Mesendoderm (in vitro differentiated cells): Measurements from ENCODE around the gene DENND2C.
"Not testable (repeated sequence)": the region's sequence is repeated elsewhere in the genome, so short reads cannot be mapped to it uniquely, and the experiment has no call there.

Experiments
- DNase-seq: peaks from one replicate; pipeline ENCODE4 v3.0.0; 2013
- H2AK5ac ChIP-seq: 2 replicates; pipeline ENCODE4 v1.6.1; 2013; ENCODE audit warnings: low read length, inconsistent platforms
- H2BK120ac ChIP-seq: 2 replicates; pipeline ENCODE4 v1.6.1; 2013; ENCODE audit warnings: low read depth, mild to moderate bottlenecking, low read length, moderate library complexity, mixed read lengths
- H2BK15ac ChIP-seq: replicated peaks from 2 replicates; pipeline ENCODE4 v1.6.1; 2013; ENCODE audit warnings: low read depth, mild to moderate bottlenecking, moderate library complexity
- H2BK5ac ChIP-seq: 2 replicates; pipeline ENCODE4 v1.6.1; 2013; ENCODE audit warnings: low read length, inconsistent platforms
- H3K18ac ChIP-seq: 2 replicates; pipeline ENCODE4 v1.6.1; 2013; ENCODE audit warnings: mild to moderate bottlenecking, low read length, mixed read lengths
- H3K23ac ChIP-seq: one replicate; pipeline ENCODE4 v1.6.1; 2013; ENCODE audit warnings: low read length
- H3K27ac ChIP-seq: 2 replicates; pipeline ENCODE4 v1.5.1; 2013; ENCODE audit warnings: low read depth, mild to moderate bottlenecking, inconsistent platforms, low read length, moderate library complexity
- H3K27me3 ChIP-seq: 2 replicates; pipeline ENCODE4 v1.6.1; 2013; ENCODE audit warnings: low read length, control low read depth, mild to moderate bottlenecking, inconsistent platforms; ENCODE audit not compliant: insufficient read depth, poor library complexity
- H3K36me3 ChIP-seq: 2 replicates; pipeline ENCODE4 v1.6.1; 2013; ENCODE audit warnings: low read length, inconsistent platforms; ENCODE audit not compliant: control insufficient read depth, insufficient read depth
- H3K4ac ChIP-seq: one replicate; pipeline ENCODE4 v1.6.1; 2013; ENCODE audit warnings: low read depth, mild to moderate bottlenecking, low read length, moderate library complexity
- H3K4me1 ChIP-seq: 2 replicates; pipeline ENCODE4 v1.6.1; 2013; ENCODE audit warnings: low read depth, low read length, inconsistent platforms; ENCODE audit not compliant: control insufficient read depth
- H3K4me2 ChIP-seq: 2 replicates; pipeline ENCODE4 v1.6.1; 2013; ENCODE audit warnings: low read length
- H3K4me3 ChIP-seq: 2 replicates; pipeline ENCODE4 v1.5.1; 2013; ENCODE audit warnings: mild to moderate bottlenecking, low read length
- H3K56ac ChIP-seq: one replicate; pipeline ENCODE4 v1.6.1; 2013; ENCODE audit warnings: low read length
- H3K79me1 ChIP-seq: 2 replicates; pipeline ENCODE4 v1.6.1; 2013; ENCODE audit warnings: low read length, inconsistent platforms
- H3K79me2 ChIP-seq: 2 replicates; pipeline ENCODE4 v1.6.1; 2013; ENCODE audit warnings: mild to moderate bottlenecking, low read length; ENCODE audit not compliant: control insufficient read depth, insufficient read depth
- H3K9ac ChIP-seq: 2 replicates; pipeline ENCODE4 v1.6.1; 2013; ENCODE audit warnings: low read length, inconsistent platforms
- H4K5ac ChIP-seq: one replicate; pipeline ENCODE4 v1.6.1; 2013; ENCODE audit warnings: low read length
- H4K8ac ChIP-seq: one replicate; pipeline ENCODE4 v1.6.1; 2013; ENCODE audit warnings: low read depth, mild to moderate bottlenecking, control low read depth, low read length, moderate library complexity
- WGBS: extraction: QIAGEN DNeasy Blood & Tissue Kit; methylation state at CpG from one replicate; pipeline ENCODE4 v1.1.7; 2013; ENCODE audit warnings: low lambda C conversion rate, missing lambda C conversion rate; ENCODE audit not compliant: insufficient coverage; ENCODE audit errors: extremely low coverage; 5-methylcytosine and 5-hydroxymethylcytosine counted together

The DENND2C gene

DNA sequence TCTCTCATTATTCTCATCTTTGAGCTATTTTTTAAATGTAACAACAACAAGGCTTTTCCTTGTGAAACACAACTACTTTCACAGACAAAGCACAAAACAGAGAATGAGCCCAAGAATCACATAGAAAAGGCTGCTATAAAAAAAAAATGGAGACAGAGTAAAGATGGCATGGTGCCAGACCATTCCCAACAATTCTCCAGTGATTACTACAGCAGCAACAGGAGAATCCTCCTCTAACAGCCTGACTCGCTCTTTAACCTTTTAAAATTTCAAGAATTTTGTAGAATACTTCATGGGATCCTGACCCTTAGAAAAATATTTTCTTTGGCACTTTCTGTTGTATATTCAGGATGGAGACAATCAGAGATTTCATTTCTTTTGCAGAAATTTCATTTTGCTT is 84.6 kb downstream of the DENND2C start:
- no peaks in the 10 kb centered on the region for H3K27me3 ChIP-seq
- H3K79me1 ChIP-seq: no peaks in the 10 kb centered on the region
- no peak overlapping the region for H2AK5ac ChIP-seq
- no peak overlapping the region for H3K4me2 ChIP-seq
- no peaks in the 10 kb centered on the region for H3K36me3 ChIP-seq
- H3K79me2 ChIP-seq: peaks cover 2% of the 10 kb centered on the region
- DNase-seq: no peak
- H4K5ac ChIP-seq: no peak overlapping the region
- no peak overlapping the region for H3K56ac ChIP-seq
- no peak overlapping the region for H3K4ac ChIP-seq
- no peak overlapping the region for H3K18ac ChIP-seq
- no peak overlapping the region for H2BK120ac ChIP-seq
- H3K4me1 ChIP-seq: no peaks in the 10 kb centered on the region
- no CpG with 5 or more reads among the region's 1 CpG for WGBS
- no peak overlapping the region for H3K27ac ChIP-seq
- H4K8ac ChIP-seq: no peak overlapping the region
- no peak overlapping the region for H3K9ac ChIP-seq
- H2BK15ac ChIP-seq: no peak overlapping the region
- no peak overlapping the region for H2BK5ac ChIP-seq
- no peak overlapping the region for H3K23ac ChIP-seq
- H3K4me3 ChIP-seq: no peak overlapping the region

DNA sequence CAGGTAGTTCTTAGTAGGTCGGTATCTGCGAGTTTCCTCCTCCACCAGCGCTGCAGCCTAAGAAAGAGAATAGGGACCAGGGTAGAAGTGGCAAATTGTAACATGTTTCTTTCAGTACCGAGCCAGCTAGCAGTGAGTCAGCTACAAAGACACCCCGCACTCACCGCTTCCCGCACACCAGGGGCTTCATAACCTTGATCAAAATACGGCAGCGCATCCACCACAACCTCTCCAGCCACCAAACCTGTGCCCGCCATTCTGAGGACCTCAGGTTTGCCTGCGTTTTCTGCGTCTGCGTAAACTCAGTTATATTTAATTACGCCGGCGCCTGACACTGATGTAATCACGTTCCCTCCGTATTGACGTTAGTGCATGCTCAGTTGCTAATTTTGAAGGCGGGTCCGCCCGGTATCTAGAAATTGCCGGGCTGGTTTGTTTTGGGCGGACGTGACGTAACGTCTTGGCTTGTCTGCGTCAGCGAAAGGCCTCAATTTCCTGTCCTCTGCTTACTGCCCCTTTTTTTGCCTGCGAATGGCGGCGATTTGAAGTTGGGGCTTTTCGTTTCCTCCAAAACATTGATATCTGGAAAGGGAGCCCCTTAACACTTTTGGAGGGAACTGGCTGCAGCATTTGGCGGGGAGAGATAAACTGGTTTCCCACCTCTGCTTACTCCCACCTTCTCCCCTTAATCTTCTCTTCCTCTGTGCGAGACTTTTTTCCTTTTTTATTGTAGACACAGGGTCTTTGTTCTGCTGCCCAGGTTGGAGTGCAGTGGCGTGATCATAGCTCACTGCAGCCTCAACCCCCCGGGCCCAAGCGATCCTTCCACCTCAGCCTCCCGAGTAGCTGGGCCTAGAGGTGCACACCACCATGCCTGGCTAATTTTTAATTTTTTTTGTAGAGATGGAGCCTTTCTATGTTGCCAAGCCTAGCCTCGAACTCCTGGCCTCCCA is 88.2 kb downstream of the DENND2C start, which contains the start of gene BCAS2:
TSS of gene BCAS2 (minus strand) at position 281 of the 953 bp plus-strand sequence. CDS start at position 257, 24 bp downstream.
- H3K4me2 ChIP-seq: peak within 1 kb of the TSS; percentile 65
- H3K36me3 ChIP-seq: no peaks in the 10 kb centered on the region
- H3K18ac ChIP-seq: peak within 1 kb of the TSS; percentile 78
- H2BK120ac ChIP-seq: no peak within 1 kb of the TSS
- no peak within 1 kb of the TSS for H3K27ac ChIP-seq
- H3K79me2 ChIP-seq: peaks cover 4% of the 10 kb centered on the region
- H3K27me3 ChIP-seq: no peaks in the 10 kb centered on the region
- peak within 1 kb of the TSS; percentile 91 for H3K56ac ChIP-seq
- DNase-seq: peak; percentile 98
- WGBS: no CpG with 5 or more reads among the region's 40 CpGs
- H2BK15ac ChIP-seq: no peak within 1 kb of the TSS
- H3K79me1 ChIP-seq: no peaks in the 10 kb centered on the region
- H3K4ac ChIP-seq: no peak within 1 kb of the TSS
- H3K4me3 ChIP-seq: peak within 1 kb of the TSS; percentile 86
- H2AK5ac ChIP-seq: no peak within 1 kb of the TSS
- H3K23ac ChIP-seq: no peak within 1 kb of the TSS
- H4K8ac ChIP-seq: peak within 1 kb of the TSS; percentile 78
- H3K4me1 ChIP-seq: no peaks in the 10 kb centered on the region
- peak within 1 kb of the TSS; percentile 94 for H4K5ac ChIP-seq
- H2BK5ac ChIP-seq: no peak within 1 kb of the TSS
- H3K9ac ChIP-seq: peak within 1 kb of the TSS; percentile 87

DNA sequence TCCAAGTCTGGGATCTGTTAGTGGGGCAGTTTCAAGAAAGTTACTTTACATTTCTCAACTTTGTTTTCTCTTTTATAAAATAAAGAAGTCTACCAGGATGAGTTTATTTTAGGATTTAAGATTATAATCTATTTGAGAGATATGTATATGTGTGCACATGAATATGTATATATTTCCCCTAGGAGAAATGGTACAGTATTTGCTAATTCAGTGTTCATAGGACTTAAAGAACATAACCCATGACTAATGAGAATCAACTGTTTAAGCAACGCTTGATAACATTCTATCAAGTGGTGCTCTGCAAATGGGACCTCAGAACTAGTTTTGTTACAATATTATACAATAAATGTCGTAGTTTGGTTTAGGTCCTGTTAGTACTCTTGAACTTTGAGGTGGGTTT is 95.5 kb downstream of the DENND2C start:
- no peak overlapping the region for H3K27ac ChIP-seq
- no peaks in the 10 kb centered on the region for H3K27me3 ChIP-seq
- H3K36me3 ChIP-seq: no peaks in the 10 kb centered on the region
- no peak overlapping the region for H3K56ac ChIP-seq
- H3K79me1 ChIP-seq: no peaks in the 10 kb centered on the region
- no peak overlapping the region for H3K23ac ChIP-seq
- no peak overlapping the region for H4K8ac ChIP-seq
- no peak overlapping the region for H3K4ac ChIP-seq
- H2BK5ac ChIP-seq: no peak overlapping the region
- no peak overlapping the region for H3K4me3 ChIP-seq
- no peak overlapping the region for H3K4me2 ChIP-seq
- DNase-seq: no peak
- no peak overlapping the region for H2BK120ac ChIP-seq
- no peaks in the 10 kb centered on the region for H3K79me2 ChIP-seq
- no CpG with 5 or more reads among the region's 2 CpGs for WGBS
- H3K18ac ChIP-seq: no peak overlapping the region
- no peak overlapping the region for H3K9ac ChIP-seq
- H4K5ac ChIP-seq: no peak overlapping the region
- no peak overlapping the region for H2AK5ac ChIP-seq
- no peak overlapping the region for H2BK15ac ChIP-seq
- no peaks in the 10 kb centered on the region for H3K4me1 ChIP-seq

DNA sequence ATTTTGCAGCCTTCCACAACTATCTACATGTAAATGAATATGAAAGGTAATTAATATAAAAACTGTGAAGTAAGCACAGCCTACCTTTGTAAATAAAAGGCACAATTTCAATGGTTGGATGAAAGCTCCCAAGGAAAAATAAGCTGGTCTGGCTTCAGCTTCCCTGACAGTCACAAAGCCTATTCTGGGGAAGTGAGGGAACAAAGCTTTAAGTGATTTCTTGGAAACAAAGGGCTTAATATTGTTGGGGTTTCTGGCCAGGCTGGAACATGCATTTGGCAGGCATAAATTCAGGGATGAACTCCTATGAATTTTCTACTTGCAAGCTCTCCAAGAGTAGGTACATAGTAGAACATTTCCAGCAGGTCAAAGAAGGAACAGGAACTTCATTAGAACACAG is 105.7 kb downstream of the DENND2C start:
- H3K56ac ChIP-seq: no peak overlapping the region
- H3K27me3 ChIP-seq: no peaks in the 10 kb centered on the region
- H3K4ac ChIP-seq: no peak overlapping the region
- no peak overlapping the region for H3K23ac ChIP-seq
- H2AK5ac ChIP-seq: no peak overlapping the region
- no peaks in the 10 kb centered on the region for H3K79me1 ChIP-seq
- H4K8ac ChIP-seq: no peak overlapping the region
- H2BK15ac ChIP-seq: no peak overlapping the region
- H4K5ac ChIP-seq: no peak overlapping the region
- peaks cover 2% of the 10 kb centered on the region for H3K36me3 ChIP-seq
- no peak overlapping the region for H3K9ac ChIP-seq
- no peak overlapping the region for H2BK5ac ChIP-seq
- H3K4me3 ChIP-seq: no peak overlapping the region
- no peaks in the 10 kb centered on the region for H3K79me2 ChIP-seq
- no peak for DNase-seq
- H3K4me1 ChIP-seq: no peaks in the 10 kb centered on the region
- H2BK120ac ChIP-seq: no peak overlapping the region
- H3K18ac ChIP-seq: no peak overlapping the region
- H3K4me2 ChIP-seq: no peak overlapping the region
- H3K27ac ChIP-seq: no peak overlapping the region

DNA sequence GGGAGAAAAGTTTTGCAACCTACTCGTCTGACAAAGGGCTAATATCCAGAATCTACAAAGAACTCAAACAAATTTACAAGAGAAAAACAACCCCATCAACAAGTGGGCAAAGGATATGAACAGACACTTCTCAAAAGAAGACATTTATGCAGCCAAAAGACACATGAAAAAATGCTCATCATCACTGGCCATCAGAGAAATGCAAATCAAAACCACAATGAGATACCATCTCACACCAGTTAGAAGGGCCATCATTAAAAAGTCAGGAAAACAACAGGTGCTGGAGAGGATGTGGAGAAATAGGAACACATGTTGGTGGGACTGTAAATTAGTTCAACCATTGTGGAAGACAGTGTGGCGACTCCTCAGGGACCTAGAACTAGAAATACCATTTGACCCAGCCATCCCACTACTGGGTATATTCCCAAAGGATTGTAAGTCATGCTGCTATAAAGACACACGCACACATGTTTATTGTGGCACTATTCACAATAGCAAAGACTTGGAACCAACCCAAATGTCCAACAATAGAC is 106.8 kb downstream of the DENND2C start:
- WGBS: no CpG with 5 or more reads among the region's 3 CpGs
- H4K5ac ChIP-seq, H3K18ac ChIP-seq, H3K4me3 ChIP-seq, H2AK5ac ChIP-seq, H3K27me3 ChIP-seq, H3K4ac ChIP-seq, DNase-seq, H3K56ac ChIP-seq, H2BK120ac ChIP-seq, H3K79me1 ChIP-seq, H3K36me3 ChIP-seq, H3K4me1 ChIP-seq, H3K9ac ChIP-seq, H4K8ac ChIP-seq, H3K4me2 ChIP-seq, H2BK15ac ChIP-seq, H3K23ac ChIP-seq, H3K79me2 ChIP-seq, H3K27ac ChIP-seq, H2BK5ac ChIP-seq: not testable (repeated sequence)
